Tibial artery (tissue), 4 donors: ENCODE results near the gene LPP.
A peak's percentile ranks its signal among the peaks of the same experiment; 100 is the strongest.

ENCODE experiments used
- DNase-seq, 2 donors: peaks; one replicate each; pipeline ENCODE4 v3.0.0-alpha.2; 2019
- H3K27ac ChIP-seq, 2 donors: fragments of 200-600 bp; sonication (generic) in 1 of 2; 1 replicate in 1 of 2; 2 replicates in 1 of 2; pipeline ENCODE4 v1.5.1; 2018 to 2019; ENCODE audit warnings: mild to moderate bottlenecking in 1 of 2
- H3K27me3 ChIP-seq, 2 donors: fragments of 200-600 bp; sonication (generic) in 1 of 2; one replicate each; pipeline versions ENCODE4 v1.5.1 to v1.6.0; 2016 to 2019
- H3K36me3 ChIP-seq, 3 donors: fragments of 200-600 bp; sonication (generic) in 2 of 3; one replicate each; pipeline ENCODE4 v1.5.1; 2016 to 2019; ENCODE audit warnings: mild to moderate bottlenecking in 2 of 3
- H3K4me1 ChIP-seq, 4 donors: fragments of 200-600 bp; sonication (generic) in 2 of 4; 1 replicate in 3 of 4; 2 replicates in 1 of 4; pipeline ENCODE4 v1.5.1; 2016 to 2019
- H3K4me3 ChIP-seq, 2 donors: fragments of 200-600 bp; sonication (generic) in 1 of 2; 1 replicate in 1 of 2; 2 replicates in 1 of 2; pipeline ENCODE4 v1.5.1; 2018 to 2019; ENCODE audit warnings: mild to moderate bottlenecking in 2 of 2
- H3K9me3 ChIP-seq, 3 donors: fragments of 200-600 bp; sonication (generic) in 1 of 3; one replicate each; pipeline ENCODE4 v1.5.1; 2016 to 2019
- intact Hi-C: fragments of 100-400 bp; cut with DNase I; formaldehyde crosslinking; loops from one replicate; pipeline ENCODE4 v1.15.0; 2023; ENCODE audit warnings: low total_unique reads
- TF ChIP-seq, protein P1 (sequence below), 2 experiments: fragments of 200-600 bp in 1 of 2; fragments of 450-650 bp in 1 of 2; IDR thresholded peaks; one replicate each; pipeline ENCODE4 v1.5.1; 2017 to 2019; ENCODE audit warnings: antibody characterized with exemption in 2 of 2, mild to moderate bottlenecking in 1 of 2, moderate library complexity in 1 of 2

Gene LPP

DNA sequence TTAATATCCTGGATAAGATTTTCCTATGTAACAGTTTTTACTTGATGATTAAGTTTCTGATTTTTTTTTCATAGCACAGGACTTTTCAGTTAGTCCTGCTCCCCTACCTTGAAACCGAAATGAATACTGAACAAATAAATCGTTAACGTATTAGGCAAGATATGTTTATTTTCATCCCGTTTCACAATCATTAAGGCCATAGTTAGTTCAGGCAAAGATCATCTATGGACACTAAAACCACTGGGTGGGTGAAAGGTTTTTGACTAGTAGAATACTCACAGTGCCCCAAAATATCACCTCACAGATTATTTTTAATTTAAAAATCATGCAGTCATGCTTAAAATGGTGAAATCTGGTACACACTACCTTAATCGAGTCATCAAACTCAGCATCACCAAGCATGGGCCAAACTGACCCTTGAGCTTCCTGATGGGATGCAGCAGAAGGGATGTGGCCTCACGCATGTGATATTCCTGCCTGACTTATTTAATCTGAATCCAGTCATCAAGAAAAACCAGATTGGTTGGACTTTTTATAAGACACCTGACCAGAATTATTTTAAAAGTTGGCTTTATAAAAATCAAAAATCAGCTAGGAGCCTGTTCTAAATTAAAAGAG lies 365.0 kb downstream of the LPP start:
- intact Hi-C loops, result no loop called here
- Histone ChIP-seq H3K9me3 (no peaks in the 10 kb centered on the region), H3K27me3 (no peaks in the 10 kb centered on the region), H3K36me3 (no peaks in the 10 kb centered on the region), H3K27ac (no peak overlapping the region), H3K4me3 (no peak overlapping the region), H3K4me1 (peaks cover 0 to 85% (median 17%) of the 10 kb centered on the region in 4 donors)
- DNase-seq, result no peak
- TF ChIP-seq, protein P1, sequence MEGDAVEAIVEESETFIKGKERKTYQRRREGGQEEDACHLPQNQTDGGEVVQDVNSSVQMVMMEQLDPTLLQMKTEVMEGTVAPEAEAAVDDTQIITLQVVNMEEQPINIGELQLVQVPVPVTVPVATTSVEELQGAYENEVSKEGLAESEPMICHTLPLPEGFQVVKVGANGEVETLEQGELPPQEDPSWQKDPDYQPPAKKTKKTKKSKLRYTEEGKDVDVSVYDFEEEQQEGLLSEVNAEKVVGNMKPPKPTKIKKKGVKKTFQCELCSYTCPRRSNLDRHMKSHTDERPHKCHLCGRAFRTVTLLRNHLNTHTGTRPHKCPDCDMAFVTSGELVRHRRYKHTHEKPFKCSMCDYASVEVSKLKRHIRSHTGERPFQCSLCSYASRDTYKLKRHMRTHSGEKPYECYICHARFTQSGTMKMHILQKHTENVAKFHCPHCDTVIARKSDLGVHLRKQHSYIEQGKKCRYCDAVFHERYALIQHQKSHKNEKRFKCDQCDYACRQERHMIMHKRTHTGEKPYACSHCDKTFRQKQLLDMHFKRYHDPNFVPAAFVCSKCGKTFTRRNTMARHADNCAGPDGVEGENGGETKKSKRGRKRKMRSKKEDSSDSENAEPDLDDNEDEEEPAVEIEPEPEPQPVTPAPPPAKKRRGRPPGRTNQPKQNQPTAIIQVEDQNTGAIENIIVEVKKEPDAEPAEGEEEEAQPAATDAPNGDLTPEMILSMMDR (IDR thresholded peaks at IDR 0.05), result no peak

DNA sequence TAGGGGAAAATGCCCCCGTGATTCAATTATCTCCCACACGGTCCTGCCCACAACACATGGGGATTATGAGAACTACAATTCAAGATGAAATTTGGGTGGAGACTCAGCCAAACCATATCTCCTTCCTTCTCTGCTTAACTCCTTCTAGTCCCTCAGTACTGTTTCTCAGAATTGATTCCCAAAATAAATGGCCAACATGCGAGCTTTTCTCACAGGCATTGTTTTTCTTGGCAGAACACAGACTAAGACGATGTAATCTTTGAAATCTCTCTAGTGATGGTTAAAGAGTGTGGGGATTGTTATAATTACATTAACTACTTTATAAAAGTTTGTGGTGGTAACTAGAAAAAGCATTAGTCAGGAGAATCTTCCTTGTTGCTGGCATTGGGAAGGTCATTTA lies 366.5 kb downstream of the LPP start:
- Histone ChIP-seq H3K36me3 (peaks cover 0 to 11% (median 10%) of the 10 kb centered on the region in 3 donors), H3K27ac (peak overlapping the region in 1 of 2 donors; percentile 11), H3K9me3 (no peaks in the 10 kb centered on the region), H3K4me1 (peaks cover 0 to 88% (median 26%) of the 10 kb centered on the region in 4 donors), H3K4me3 (no peak overlapping the region), H3K27me3 (no peaks in the 10 kb centered on the region)
- intact Hi-C loops, result no loop called here
- TF ChIP-seq, protein P1 (IDR thresholded peaks at IDR 0.05), result no peak
- DNase-seq, result no peak

DNA sequence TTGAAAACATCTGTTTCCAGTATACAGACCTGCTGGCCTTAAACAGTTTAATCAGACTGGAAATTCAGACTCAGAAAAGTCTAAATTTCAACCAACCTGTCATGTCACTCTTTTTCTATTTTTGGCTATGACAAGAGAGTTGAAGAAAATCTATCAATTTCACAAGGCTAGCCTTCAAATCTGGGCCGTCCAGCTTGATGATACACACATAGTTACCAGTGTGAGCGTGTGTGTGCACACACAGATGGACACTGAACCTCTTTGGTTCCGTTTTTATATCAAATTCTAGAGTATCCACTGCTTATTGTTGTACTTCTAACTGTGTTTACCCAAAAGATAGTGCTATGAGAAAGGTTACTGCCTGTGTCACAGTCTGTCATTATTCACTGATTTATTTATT lies 368.2 kb downstream of the LPP start:
- intact Hi-C loops, result no loop called here
- no peak for DNase-seq
- peaks cover 0 to 96% (median 32%) of the 10 kb centered on the region in 4 donors for H3K4me1 ChIP-seq

DNA sequence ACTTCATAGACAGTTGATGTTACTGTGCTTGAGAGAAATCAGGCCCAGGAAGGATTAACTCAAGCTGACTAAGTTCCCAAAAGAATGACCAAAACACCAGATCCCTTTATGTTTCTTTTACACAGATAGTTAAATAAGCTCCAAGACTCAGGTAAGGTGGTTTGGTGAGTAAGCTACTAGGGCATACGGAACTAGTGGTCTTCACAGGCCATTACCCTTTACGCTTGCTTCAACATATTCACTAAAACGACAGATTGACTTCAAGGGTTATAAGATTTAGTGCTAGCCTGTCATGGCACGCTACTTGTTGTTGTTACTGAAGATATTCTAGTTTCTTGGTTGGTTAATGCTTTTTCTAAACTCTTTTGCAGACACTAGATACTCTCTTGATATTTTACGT lies 369.3 kb downstream of the LPP start:
- Histone ChIP-seq H3K27ac (peak overlapping the region; percentile 2 to 50), H3K27me3 (no peaks in the 10 kb centered on the region), H3K4me3 (no peak overlapping the region), H3K4me1 (peaks cover 0 to 93% (median 35%) of the 10 kb centered on the region in 4 donors), H3K9me3 (no peaks in the 10 kb centered on the region), H3K36me3 (peaks cover 4 to 24% (median 22%) of the 10 kb centered on the region in 3 donors)
- TF ChIP-seq, protein P1 (IDR thresholded peaks at IDR 0.05), result no peak
- intact Hi-C loops, result no loop called here
- DNase-seq, result no peak

More for the DNA sequence above, 368.2 kb downstream of the LPP start:
- H3K27me3 ChIP-seq, result no peaks in the 10 kb centered on the region
- H3K4me3 ChIP-seq, result no peak overlapping the region
- H3K27ac ChIP-seq, result peak overlapping the region; percentile 21 to 50
- H3K9me3 ChIP-seq, result no peaks in the 10 kb centered on the region
- H3K36me3 ChIP-seq, result peaks cover 4 to 24% (median 22%) of the 10 kb centered on the region in 3 donors
- TF ChIP-seq, protein P1 (IDR thresholded peaks at IDR 0.05), result no peak

DNA sequence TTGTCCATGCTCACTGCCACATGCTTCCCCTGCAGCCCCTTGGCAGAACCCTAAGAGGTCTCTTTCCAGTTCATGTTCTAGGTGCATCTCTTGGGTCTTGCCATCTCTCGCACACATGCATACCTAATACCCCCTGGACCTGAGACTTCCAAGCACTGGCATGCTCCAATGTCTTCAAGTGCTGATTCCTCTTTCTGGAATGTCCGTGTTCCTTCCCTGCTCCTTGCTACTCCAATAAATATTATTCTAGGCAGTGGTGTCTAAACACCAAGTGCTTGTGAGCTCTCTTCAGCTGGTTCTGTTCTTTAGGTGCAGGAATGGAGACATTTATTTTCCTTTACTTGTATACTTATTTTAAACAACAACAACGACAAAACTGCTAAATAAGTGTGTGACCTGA lies 370.1 kb downstream of the LPP start:
- no peaks in the 10 kb centered on the region for H3K27me3 ChIP-seq

More for the DNA sequence above, 370.1 kb downstream of the LPP start:
- no peaks in the 10 kb centered on the region for H3K9me3 ChIP-seq
- TF ChIP-seq, protein P1 (IDR thresholded peaks at IDR 0.05), result no peak
- no peak overlapping the region for H3K4me3 ChIP-seq
- H3K36me3 ChIP-seq, result peaks cover 4 to 24% (median 22%) of the 10 kb centered on the region in 3 donors
- H3K27ac ChIP-seq, result peak overlapping the region in 1 of 2 donors; percentile 50
- DNase-seq, result no peak
- peaks cover 0 to 94% (median 36%) of the 10 kb centered on the region in 4 donors for H3K4me1 ChIP-seq
- intact Hi-C loops, result no loop called here
